ACHN (cell line): ENCODE results near the gene SEC23A.
"Not testable (repeated sequence)": the region's sequence is repeated elsewhere in the genome, so short reads cannot be mapped to it uniquely, and the experiment has no call there.

ENCODE experiments used
- DNase-seq: peaks from one replicate; pipeline ENCODE4 v3.0.0-alpha.2; 2015
- in situ Hi-C: cut with HindIII; loops from 2 replicates; pipeline ENCODE4 v1.10.0; 2017; ENCODE audit warnings: low sequenced_read_pairs, low pct_ligation_motif_present, low pct_unique_long_range_greater_than_20kb

Gene SEC23A

DNA sequence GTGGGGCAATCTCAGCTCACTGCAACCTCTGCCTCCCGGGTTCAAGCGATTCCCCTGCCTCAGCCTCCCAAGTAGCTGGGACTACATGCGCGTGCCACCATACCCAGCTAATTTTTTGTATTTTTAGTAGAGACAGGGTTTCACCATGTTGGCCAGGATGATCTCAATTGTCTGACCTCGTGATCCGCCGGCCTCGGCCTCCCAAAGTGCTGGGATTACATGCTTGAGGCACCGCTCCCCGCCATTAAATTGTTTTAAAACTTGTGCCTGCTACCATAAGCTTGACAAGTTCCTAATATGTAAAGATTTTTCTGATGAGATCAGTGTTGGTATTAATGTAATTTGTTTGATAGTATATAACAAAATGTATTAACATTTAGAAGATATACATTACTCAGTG lies 3.8 kb downstream of the SEC23A start:
- in situ Hi-C loops, DNase-seq: not testable (repeated sequence)

DNA sequence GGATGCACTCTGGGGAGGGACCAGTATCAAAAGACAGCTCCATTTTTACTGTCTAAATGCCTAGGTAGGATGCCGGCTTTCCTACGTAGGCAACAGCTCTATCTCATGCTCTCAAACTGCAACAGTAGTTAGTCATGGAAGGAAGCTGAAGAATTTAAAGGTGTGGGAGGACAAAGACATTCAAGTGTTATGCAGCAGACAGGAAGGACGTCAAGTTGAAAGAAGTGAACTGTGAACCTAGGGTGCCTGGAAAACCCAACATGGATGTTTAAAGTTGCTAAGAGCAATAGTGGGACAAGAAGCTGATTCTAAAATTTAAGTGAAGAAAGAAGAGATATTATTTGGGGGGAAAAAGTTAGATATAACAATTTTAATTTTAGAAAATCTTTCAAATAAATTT lies 5.9 kb downstream of the SEC23A start:
- in situ Hi-C loops = no loop called here
- no peak for DNase-seq

DNA sequence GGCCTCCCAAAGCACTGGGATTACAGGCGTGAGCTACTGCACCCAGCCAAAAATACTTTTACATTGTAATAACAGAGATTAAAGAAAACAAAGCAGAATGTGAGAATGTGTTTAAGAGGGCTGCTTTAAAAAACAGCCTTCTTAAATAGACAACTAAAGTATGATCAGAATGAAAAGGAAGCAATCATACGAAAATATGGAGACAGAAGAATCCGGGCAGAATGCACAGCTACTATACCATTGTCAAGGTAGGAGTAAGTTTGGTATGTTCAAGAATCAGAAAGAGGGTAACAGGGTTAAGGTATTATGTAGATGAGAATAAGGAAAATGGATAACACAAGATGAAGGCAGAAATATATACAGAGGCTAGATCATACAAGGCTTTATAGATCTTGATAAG lies 8.5 kb downstream of the SEC23A start:
- in situ Hi-C loops = no loop called here
- DNase-seq = no peak

DNA sequence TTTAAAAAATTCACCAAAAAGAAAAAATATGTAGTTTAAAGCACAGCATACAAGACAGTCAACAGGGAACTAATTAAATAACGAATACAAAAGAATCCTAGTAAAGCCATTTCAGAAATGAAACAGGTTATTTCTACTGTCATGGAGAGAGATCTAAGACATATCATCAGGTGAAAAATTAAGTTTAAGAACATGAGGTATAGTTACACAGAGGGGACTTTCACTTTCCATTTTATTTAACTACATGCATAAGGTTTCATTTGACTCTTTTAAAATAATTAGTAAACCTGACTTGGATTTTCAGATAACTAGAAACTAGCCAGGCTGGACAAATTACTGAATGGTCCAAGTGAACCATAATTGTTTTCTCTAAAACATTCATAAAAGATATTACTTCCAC lies 11.3 kb downstream of the SEC23A start:
- DNase-seq = no peak
- in situ Hi-C loops = no loop called here

DNA sequence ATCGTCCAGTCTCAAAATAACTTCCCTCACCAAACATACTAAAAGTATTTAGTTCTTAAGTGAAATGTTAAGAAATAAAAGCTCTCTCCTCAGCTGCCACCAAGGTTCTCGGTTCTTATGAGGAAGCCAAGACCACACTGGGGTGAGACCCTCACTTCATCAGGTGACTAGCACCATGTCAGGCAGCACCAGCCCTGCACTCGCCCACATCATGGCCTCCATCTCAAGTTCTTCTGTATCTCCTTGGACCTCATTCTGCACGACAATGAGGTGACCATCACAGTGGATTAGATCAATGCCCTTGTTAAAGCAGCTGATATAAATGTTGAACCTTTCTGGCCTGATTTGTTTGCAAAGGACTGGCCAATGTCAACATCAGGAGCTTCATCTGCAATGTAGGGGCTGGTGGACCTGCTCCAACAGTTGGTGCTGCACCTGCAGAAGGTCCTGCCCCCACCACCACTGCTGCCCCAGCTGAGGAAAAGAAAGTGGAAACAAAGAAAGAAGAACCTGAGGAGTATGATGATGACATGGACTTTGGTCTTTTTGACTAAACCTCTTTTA lies 12.4 kb downstream of the SEC23A start:
- no peak for DNase-seq
- in situ Hi-C loops = no loop called here

DNA sequence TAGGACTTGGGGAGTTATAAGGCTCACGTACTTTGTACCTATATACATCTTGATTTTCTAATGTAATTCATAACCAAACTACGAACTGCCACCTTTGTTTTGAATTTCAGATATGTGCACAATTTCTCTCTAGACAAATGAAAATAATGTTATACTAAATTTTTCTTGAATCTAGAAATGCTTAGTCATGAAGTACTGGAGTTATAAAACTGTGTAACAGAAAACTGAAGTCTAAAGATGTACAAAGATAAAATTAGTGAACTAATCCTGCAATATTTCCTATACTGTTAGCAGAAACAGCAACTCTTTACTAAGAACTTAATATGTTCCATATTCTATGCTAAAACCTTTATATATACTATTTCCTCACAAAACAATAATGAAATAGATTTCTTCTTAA lies 15.5 kb downstream of the SEC23A start:
- in situ Hi-C loops = no loop called here
- no peak for DNase-seq

DNA sequence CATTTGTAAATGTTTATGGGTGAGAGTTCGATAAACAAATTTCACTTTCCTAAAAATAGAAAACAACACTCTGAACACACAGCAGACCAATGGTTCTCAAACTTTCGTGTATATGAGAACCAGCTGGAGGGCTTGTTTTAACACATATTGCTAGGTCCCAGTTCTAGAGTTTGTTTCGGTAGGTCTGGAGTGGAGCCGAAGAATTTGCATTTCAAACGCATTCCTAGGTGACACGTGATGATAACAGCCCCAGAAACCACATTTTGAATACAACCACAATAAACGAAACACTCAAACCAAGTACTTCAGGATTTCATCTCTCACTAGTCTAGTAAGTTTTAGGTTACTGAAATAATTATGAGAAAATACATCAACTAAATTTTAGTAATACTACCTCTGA lies 17.1 kb downstream of the SEC23A start:
- DNase-seq = no peak
- in situ Hi-C loops = no loop called here

DNA sequence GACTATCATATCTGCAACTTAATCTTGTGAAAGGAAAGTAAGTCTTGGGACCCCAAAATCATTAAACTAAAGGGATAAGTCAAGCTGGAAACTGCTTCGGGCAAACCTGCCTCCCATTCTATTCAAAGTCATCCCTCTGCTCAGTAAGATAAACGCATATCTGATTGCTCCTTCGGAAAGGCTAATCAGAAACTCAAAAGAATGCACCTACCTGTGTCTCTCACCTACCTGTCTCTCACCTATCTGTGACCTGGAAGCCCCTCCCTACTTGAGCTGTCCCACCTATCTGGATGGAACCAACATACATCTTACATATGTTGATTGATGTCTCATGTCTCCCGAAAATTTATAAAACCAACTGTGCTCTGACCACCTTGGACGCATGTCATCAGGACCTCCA lies 19.9 kb downstream of the SEC23A start:
- in situ Hi-C loops = no loop called here
- DNase-seq = no peak

DNA sequence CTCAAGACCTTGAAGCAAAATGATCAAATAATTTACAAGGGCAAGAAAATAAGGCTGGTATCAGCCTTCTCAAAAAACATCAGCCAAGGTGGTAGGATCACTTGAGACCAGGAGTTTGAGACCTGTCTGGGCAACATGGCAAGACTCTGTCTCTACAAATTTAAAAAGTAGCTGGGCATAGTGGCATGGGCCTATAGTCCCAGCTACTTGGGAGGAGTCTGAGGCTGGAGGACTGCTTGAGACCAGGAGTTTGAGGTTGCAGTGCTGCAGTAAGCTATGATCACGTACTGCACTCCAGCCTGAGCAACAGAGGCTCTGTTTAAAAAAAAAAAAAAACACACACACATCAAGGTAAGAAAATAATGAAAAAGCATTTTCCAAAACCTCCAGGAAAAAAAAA lies 22.1 kb downstream of the SEC23A start:
- no peak for DNase-seq
- in situ Hi-C loops = no loop called here

DNA sequence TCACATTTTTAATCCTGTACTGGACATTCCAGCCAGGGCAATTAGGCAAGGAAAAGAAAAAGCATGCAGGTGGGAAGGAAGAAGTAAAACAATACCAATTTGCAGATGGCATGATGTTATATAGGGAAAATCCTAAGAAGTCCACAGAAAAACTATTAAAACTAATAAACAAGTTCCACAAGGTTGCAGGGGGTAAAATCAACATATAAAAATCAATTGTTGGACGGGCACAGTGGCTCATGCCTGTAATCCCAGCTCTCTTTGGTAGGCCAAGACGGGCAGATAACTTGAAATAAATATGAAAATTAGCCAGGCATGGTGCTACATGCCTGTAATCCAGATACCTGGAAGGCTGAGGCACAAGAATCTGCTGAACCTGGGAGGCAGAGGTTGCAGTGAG lies 31.9 kb downstream of the SEC23A start:
- in situ Hi-C loops = no loop called here
- no peak for DNase-seq

DNA sequence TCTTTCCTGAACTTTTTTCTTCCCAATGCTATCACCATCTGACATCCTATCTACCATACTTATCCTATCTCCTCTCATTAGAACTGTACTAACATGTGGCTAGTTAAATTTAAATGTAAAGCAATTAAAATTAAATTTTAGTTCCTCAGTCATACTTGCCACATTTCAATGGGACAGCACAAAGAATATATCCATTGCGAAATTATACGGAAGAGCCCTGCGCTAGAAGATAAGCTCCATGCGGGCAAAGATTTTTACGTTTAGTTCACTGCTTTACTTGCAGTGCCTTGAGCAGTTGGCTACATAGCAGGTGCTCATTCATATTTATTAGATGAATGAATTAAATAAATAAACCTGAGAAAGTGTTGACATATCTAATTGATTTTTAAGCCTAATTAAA lies 33.1 kb downstream of the SEC23A start:
- in situ Hi-C loops = no loop called here
- no peak for DNase-seq

DNA sequence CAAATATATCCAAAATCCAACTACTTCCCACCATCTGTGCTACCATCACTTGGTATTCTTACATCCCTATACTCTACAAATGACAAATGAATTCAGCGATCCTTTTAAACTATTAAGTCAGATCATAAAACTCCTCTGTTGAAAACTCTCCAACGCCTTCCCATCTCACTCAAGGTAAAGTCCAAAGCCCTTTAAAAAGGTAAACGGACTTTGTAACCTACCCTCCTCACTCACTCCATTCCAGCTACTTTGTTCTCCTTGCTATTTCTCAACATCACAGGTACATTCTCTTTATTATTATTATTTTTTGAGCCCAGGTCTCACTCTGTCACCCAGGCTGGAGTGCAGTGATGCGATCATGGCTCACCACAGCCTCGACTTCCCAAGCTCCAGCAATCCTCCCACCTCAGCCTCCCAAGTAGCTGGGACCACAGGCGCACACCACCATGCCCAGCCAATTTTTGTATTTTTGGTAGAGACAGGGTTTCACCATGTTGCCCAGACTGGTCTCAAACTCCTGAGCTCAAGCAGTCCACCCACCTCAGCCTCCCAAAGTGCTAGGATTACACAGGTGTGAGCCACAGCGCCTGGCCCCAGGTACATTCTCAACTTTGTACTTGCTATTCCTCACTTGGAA lies 33.7 kb downstream of the SEC23A start:
- DNase-seq, in situ Hi-C loops: not testable (repeated sequence)

DNA sequence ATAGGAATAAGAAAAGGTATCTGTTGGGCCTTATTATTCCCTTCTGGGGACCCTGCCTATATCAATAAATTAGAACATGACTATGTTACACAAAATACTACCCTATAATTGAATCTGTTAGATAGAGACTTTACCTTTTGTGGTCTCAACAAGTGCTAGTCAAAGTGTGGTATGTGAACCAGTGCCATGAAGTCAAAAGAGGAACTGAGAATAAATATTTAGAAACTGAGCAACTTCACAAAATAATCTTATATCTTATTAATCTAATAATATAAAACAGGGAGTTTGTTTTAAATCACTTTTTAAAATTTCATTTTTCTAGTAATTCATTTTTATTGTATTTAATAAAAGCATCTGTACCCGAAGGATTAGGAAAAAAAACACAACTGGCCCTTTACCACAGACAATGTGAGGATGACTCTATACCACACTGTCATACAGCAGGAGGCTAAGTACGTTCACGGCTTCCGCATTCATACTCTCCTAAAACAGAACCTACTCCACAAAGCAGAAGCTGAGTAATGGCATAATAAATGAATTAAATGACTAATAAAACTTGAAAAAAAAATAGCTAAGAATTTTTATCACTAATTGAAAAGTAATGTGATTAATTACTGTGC lies 42.1 kb downstream of the SEC23A start:
- DNase-seq = no peak
- in situ Hi-C loops = no loop called here

DNA sequence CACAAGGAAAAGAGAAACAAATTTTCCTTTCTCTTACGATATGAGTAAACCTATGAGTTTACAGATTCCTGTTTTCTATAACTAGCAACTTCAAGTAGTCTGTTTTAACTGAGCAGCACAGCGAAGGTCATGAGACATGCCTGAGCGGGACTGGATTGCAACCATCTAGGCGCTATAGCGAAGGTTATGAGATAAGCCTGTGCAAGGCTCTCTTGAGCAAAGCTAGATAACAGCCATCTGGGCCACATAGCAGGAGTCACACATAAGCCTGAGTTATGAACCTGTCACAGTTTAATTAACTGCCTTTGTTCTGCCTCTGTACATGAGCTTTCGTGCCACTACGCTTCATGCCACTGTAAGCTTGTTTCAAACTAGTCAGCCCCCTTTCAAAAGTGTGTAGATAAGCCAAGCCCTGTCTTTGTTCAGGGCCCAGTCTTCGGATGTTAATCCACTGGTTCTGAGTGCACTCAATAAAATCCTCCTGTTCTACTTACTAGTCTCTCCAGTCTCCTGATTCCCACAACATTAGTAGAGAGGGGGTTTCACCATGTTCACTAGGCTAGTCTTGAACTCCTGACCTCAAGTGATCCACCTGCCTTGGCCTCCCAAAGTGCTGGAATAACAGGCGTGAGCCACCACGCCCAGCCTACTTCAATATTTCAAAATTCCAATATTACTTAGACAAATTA lies 47.1 kb downstream of the SEC23A start:
- DNase-seq = no peak
- in situ Hi-C loops = no loop called here

DNA sequence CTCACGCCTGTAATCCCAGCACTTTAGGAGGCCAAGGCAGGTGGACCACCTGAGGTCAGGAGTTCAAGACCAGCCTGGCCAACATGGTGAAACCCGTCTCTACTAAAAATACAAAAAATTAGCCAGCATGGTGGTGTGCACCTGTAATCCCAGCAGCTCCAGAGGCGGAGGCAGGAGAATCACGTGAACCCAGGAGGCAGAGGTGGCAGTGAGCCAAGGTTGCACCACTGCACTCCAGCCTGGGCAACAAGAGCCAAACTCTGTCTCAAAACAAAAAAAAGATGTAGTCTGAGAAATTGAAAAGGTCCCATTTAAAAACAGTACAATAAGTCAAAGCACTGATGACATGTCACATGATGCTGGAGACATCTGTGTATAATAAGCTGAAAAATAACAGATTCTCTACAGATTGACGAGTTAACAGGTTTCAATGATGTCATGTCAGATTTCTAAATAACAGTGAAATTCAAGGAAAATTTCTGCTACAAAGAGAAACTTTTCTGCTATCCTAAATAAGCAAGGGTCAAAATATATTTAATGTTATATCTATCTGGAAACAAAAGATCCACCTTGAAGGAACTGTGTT lies 50.1 kb downstream of the SEC23A start:
- in situ Hi-C loops, DNase-seq: not testable (repeated sequence)

DNA sequence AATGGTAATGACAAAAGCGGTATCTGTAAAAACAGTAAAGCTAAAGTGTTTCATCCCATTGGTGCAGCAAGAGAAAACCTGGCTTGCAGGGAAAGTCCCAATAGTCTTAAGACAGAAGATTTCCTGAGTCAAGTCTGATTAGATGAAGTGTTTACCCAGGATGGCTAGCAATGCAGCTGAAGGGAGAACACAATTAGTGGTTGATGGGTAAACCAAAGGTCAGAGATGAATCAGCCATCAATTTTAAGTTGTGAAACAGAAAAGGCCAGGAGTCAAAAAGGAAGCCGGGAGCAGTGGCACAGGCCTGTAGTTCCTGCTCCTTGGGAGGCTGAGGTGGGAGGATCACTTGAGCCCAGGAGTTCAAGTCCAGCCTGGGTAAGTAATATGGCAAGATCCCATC lies 52.6 kb downstream of the SEC23A start:
- in situ Hi-C loops = no loop called here
- DNase-seq = no peak

DNA sequence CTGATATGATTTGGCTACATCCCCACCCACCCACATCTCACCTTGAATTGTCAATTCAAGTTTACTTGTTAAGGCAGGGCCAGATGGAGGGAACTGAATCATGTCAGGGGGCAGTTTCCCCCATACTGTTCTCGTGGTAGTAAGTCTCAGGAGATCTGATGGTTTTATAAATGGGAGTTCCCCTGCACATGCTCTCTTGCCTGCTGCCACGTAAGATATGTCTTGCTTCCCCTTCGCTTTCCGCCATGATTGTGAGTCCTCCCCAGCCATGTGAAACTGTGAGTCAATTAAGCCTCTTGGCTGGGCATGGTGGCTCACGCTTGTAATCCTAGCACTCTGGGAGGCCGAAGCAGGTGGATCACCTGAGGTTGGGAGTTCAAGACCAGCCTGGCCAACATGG lies 57.1 kb downstream of the SEC23A start:
- DNase-seq, in situ Hi-C loops: not testable (repeated sequence)

DNA sequence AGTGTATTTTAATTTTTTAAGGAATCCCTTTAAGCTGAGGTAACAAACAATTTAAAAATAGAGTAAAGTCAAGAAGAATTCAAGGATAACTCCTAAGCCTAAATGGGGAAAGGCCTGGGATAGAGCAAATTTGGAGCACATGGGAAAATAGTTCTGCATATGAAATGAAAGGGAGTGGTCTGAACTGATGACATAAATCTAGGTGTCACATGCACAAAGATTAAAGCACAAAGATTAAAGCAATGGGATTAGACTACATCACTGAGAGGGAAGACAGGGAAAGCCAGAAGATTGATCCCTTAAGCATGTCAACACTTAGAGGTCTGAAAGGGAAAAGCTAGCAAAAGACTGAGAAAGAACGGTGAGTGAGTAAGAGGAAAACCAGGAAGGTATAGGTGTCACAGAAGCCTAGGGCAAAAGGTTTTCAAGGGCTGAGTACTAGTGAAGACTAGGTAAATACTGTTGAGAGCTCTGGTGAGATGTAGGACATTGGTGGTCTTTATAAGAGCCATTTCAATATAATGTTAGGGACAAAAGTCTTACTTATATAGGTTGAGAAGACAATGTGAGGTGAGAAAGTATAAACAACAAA lies 59.6 kb downstream of the SEC23A start:
- no peak for DNase-seq
- in situ Hi-C loops = no loop called here

DNA sequence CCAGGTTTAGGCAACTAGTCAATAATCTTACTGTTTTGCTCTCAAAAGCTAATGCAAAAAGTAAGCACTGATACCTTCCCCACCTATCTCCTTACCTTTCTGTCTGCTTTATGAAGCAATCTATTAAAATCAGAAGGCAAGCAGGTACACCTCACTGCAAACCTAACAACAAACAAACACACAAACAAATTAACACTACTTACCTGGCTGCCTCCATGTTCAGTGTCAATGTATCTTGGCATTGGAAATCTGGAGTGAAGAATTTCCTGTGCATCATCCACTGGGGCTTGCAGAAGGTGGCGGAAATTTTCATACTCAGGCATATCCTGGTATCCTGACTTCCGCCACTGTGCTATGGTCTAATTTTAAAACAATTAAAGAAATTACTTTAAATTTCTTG lies 62.5 kb downstream of the SEC23A start:
- in situ Hi-C loops = no loop called here
- no peak for DNase-seq
